HG03457 (cell line): Measurements from ENCODE around the gene GANAB.
"Not testable (repeated sequence)": the region's sequence is repeated elsewhere in the genome, so short reads cannot be mapped to it uniquely, and the experiment has no call there.

Source experiments
- ATAC-seq: cut with Tn5 transposase; IDR thresholded peaks from one replicate; pipeline ENCODE4 v1.9.1; 2021; ENCODE audit warnings: moderate number of reproducible peaks; ENCODE audit not compliant: unreplicated experiment

GANAB gene

DNA sequence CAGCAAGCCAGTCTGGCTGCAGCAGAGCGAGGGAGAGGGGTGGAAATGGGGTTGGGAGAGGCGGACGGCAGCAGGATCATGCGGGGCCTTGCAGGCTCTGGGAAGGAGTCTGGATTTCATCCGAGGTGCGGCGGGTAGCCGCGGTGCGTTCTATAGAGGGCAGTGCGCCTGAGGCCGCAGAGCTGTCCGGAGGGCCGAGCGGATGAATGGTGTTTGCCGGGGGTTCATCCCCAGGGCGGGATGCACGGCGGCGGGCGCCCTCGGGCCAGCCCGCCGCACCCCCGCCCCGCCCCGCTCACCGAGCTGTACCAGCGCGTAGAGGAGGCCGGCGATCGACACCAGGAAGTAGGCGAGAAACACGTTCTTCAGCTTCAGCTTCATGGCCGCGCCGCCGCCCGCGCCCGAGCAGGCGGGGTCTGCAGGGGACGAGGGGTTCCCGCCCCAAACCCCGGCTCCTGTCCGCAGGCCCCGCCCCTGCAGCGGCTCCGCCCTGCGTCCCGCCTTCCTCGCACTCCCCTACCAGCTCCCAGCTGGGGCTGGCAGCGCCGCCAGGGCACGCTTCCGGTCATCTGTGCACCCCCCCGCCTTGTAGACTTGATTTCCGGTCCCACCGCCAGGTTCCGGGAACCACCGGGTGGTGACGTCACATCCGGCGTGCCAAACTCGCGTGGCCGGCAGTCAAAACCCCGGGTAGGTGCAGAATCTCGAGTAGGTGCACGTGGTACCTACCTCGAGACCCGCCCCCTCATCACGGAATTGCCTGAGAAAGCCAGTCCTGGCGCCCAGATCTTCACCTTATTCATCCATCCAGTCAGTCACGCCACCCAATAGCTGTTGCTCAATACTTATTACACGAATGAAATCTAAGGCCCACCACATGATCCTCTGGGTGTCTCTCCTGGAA, 24.6 kb downstream of the GANAB start, which contains the start of gene B3GAT3:
Gene B3GAT3, minus strand, starts transcription at position 420 of the 904 bp plus-strand sequence. Its CDS starts 39 bp downstream, at position 381.
- ATAC-seq, result peak; percentile 79

GRCh38 chr11:62621027-62621566, 25.3 kb downstream of the GANAB start:
- ATAC-seq, result no peak

- ATAC-seq, result not testable (repeated sequence)
These were observed 29.5 kb downstream of the GANAB start for GRCh38 chr11:62616957-62617356.

GRCh38 chr11:62615521-62615920, 30.9 kb downstream of the GANAB start:
- no peak for ATAC-seq

DNA sequence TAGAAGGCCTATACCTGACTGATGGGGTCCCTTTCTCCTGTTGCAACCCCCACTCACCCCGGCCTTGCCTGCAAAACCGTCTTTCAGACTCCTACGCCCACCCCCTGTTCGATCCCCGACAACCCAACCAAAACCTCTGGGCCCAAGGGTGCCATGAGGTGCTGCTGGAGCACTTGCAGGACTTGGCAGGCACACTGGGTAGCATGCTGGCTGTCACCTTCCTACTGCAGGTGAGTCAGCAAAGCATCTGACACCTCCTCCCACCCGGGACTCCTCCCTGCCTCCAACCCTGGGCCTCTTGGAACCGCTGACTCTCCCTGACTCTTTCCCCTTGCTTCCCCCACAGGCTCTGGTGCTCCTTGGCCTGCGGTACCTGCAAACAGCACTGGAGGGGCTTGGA, 32.1 kb downstream of the GANAB start:
- no peak for ATAC-seq

DNA sequence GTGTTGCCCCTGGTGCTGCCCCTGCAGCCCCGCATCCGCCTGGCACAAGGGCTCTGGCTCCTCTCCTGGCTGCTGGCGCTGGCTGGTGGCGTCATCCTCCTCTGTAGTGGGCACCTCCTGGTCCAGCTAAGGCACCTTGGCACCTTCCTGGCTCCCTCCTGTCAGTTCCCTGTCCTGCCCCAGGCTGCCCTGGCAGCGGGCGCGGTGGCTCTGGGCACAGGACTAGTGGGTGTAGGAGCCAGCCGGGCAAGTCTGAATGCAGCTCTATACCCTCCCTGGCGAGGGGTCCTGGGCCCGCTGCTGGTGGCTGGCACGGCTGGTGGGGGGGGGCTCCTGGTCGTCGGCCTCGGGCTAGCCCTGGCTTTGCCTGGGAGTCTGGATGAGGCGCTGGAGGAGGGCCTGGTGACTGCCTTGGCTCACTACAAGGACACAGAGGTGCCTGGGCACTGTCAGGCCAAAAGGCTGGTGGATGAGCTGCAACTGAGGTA, 33.1 kb downstream of the GANAB start:
- no peak for ATAC-seq

GRCh38 chr11:62612366-62613290, 33.8 kb downstream of the GANAB start, which contains the start of the genes EML3 and ROM1:
Gene EML3, minus strand, starts transcription at chr11:62612775. Its CDS starts 318 bp downstream, at chr11:62612457.
Gene ROM1, plus strand, starts transcription at chr11:62613257. Its CDS starts 25 bp downstream, at chr11:62613282.
- ATAC-seq, result peak; percentile 45

GRCh38 chr11:62611705-62612365, 34.6 kb downstream of the GANAB start:
- no peak for ATAC-seq

- ATAC-seq, result no peak
These were observed 35.4 kb downstream of the GANAB start for GRCh38 chr11:62610814-62611704.

- no peak for ATAC-seq
These were observed 36.0 kb downstream of the GANAB start for GRCh38 chr11:62610403-62610802.

DNA sequence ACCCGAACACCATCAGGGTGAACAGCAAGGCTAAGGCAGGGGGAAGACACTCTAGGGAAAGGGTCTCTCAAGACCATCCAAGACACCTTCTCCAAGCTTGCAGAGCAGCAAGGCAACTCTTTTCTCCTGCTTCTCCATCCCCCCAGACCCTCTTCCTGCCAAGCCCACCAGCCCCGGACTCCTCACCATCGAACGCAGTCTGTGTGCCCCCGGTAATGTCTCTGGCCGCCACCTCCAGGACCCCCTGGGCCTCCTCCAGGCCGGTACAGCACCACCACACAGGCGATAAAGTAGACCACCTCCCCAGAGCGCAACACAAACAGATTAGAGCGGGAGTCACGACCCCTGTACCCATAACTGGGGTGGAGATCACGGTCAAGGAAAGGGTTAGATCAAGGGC, 37.6 kb downstream of the GANAB start:
- no peak for ATAC-seq

- ATAC-seq, result no peak
These were observed 38.7 kb downstream of the GANAB start for GRCh38 chr11:62607714-62608113.

- no peak for ATAC-seq
These were observed 40.5 kb downstream of the GANAB start for GRCh38 chr11:62605902-62606301.

GRCh38 chr11:62605467-62605866, 40.9 kb downstream of the GANAB start:
- ATAC-seq, result no peak

DNA sequence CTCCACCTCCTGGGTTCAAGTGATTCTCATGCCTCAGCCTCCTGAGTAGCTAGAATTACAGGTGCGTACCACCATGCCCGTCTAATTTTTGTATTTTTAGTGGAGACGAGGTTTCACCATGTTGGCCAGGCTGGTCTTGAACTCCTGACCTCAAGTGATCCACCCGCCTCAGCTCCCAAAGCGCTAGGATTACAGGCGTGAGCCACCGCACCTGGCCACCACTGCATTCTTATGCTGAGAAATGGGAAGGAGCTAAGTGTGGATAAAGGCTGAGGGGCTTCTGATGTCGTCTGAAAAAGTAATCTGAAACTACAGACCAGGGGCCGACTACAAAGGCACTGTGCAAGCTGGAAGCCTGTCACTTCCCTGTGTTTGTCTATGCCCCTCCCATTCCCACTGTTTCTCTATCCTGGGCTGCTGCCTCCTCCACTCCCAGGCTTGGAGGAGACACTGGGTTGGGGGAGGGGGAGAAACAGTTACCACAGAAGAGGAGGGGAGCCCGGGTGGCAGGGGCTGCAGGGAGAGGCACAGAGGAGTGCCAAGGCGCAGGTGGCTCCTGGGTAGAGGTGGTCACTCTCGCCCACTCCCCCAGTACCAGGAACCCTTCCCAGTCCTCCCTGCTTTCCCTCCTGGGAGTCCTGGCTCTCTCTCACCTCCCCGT, 41.8 kb downstream of the GANAB start:
- no peak for ATAC-seq

DNA sequence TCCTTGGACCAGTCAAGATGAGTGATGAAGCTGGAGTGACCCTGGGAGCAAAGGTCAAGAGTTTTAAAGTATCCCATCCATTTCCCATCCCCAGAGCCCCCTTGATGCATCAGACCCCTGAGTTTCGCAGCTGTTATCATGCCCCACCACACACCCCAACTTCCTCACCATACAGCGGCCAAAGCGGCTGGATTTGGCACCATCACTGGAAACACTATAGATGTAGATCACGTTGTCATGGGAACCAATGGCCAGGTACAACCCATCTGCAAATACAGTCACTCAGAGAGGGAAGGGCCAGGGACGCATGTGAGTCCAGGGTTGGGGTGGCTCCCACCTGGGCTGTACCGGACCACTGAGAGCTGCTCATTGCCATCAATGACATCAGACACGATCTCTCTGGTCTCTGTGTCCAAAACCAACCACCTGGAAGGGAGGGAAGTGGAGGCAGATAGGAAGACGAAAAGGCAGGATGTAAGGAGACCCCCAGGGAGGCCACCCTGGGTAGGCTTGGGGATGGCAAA, 42.6 kb downstream of the GANAB start:
- no peak for ATAC-seq

DNA sequence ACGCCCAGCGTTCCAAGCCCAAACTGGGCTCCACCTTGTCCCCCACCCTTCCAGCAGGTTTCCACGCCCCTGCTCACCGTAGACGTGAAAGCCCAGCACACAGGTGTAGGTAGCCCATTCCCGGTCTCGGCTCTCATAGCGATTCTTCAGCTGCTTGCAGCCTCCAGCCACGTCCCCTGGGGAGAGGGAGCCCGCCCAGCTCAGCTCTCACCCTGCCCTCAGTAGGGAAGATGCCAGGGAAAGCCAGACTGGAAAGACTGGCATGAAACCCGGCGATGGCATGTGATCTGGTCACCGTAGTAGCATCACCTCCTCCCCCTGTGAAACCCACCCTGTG, 43.4 kb downstream of the GANAB start:
- no peak for ATAC-seq

- ATAC-seq, result no peak
These were observed 44.0 kb downstream of the GANAB start for GRCh38 chr11:62602141-62603071.
